Cardiac muscle cell (in vitro differentiated cells and primary cell): ENCODE data around the gene DYNLT1. TPM values are rescaled to one million over a fixed set of nuclear protein-coding genes. Genes with fewer than 3 reads are reported as not detected.

ENCODE experiments used
- DNase-seq, 2 donors: peaks; one replicate each; pipeline versions ENCODE4 v3.0.0 to v3.0.0-alpha.2; 2010 to 2017; ENCODE audit warnings: low read depth in 1 of 2, low spot score in 1 of 2
- H3K27ac ChIP-seq: fragments of 200-600 bp; sonication (generic); 2 replicates; pipeline ENCODE4 v1.5.1; 2016
- H3K27me3 ChIP-seq: fragments of 200-600 bp; sonication (generic); 2 replicates; pipeline ENCODE4 v1.6.0; 2016; ENCODE audit warnings: control low read depth
- H3K36me3 ChIP-seq: fragments of 200-600 bp; sonication (generic); 2 replicates; pipeline ENCODE4 v1.5.1; 2016; ENCODE audit warnings: control low read depth
- H3K4me1 ChIP-seq: fragments of 200-600 bp; sonication (generic); 2 replicates; pipeline ENCODE4 v1.8.1; 2017; ENCODE audit warnings: low read depth, mild to moderate bottlenecking, mixed run types
- H3K4me3 ChIP-seq: fragments of 200-600 bp; sonication (generic); 2 replicates; pipeline ENCODE4 v1.5.1; 2016; ENCODE audit warnings: mild to moderate bottlenecking
- H3K9me3 ChIP-seq: fragments of 200-600 bp; sonication (generic); 2 replicates; pipeline ENCODE4 v1.5.1; 2017; ENCODE audit warnings: low read depth, mild to moderate bottlenecking, control low read depth
- polyA plus RNA-seq: library from polyadenylated mRNA; unstranded; fragments of >200 nt; fragmentation: Nextera tagmentation; extraction: Ambion mirVana; gene quantifications from 2 replicates; pipeline ENCODE4 v1.2.1, GENCODE V29; 2016
- total RNA-seq: library from RNA; depleted of rRNA; stranded (reverse); fragments of >200 nt; gene quantifications from 2 replicates; pipeline ENCODE4 v1.2.3, GENCODE V29; 2016
- TF ChIP-seq, protein P1 (sequence below): IDR thresholded peaks from 2 replicates; pipeline ENCODE4 v1.5.1; 2012; ENCODE audit warnings: low read depth, mild to moderate bottlenecking, low read length

Gene DYNLT1
- total and polyA plus RNA-seq, 2 experiments from 2014 or later = 86.5 to 459 TPM

DNA sequence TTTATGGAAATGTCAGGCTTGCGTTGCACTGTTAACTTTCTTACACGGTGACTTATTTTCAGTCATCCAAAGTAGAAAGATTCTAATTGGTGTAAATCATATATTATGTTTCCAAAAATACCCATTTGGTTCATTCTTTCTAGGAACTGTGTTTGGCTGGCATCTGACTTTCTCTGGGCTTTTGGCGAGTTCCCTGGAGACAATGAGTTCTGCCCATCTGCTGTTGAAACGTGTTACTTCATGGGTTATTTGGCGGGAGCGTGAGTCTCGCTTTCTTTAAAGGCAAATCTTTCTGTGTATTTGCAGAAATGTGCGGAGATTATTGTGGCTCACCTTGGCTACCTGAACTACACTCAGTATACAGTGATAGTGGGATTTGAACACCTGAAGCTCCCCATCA lies 55.2 kb downstream of the DYNLT1 start:
- no peak overlapping the region for H3K27ac ChIP-seq
- no peak for DNase-seq
- peaks cover 61% of the 10 kb centered on the region for H3K36me3 ChIP-seq
- TF ChIP-seq, protein P1, sequence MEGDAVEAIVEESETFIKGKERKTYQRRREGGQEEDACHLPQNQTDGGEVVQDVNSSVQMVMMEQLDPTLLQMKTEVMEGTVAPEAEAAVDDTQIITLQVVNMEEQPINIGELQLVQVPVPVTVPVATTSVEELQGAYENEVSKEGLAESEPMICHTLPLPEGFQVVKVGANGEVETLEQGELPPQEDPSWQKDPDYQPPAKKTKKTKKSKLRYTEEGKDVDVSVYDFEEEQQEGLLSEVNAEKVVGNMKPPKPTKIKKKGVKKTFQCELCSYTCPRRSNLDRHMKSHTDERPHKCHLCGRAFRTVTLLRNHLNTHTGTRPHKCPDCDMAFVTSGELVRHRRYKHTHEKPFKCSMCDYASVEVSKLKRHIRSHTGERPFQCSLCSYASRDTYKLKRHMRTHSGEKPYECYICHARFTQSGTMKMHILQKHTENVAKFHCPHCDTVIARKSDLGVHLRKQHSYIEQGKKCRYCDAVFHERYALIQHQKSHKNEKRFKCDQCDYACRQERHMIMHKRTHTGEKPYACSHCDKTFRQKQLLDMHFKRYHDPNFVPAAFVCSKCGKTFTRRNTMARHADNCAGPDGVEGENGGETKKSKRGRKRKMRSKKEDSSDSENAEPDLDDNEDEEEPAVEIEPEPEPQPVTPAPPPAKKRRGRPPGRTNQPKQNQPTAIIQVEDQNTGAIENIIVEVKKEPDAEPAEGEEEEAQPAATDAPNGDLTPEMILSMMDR = no peak
- H3K4me3 ChIP-seq = no peak overlapping the region
- no peaks in the 10 kb centered on the region for H3K9me3 ChIP-seq
- no peaks in the 10 kb centered on the region for H3K27me3 ChIP-seq
- H3K4me1 ChIP-seq = no peaks in the 10 kb centered on the region

DNA sequence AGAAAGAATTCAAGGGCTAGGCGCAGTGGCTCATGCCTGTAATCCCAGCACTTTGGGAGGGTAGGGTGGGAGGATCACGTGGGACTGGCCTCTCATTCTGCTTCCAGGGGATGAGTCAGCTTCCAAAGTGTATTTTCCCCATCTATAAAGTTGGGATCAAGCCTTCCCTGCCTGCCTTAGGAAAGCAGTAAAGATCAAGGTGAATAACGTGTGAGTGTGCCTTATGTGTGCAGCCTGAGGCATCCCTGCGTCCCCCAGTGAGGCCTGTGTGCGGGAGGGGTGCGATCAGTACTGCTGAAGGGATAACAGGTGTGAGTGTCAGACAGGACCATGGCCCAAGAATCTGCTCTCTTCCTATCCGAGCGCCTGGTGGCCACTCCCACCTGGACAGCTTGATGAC lies 57.9 kb downstream of the DYNLT1 start:
- DNase-seq = no peak
- Histone ChIP-seq H3K9me3 (no peaks in the 10 kb centered on the region), H3K4me1 (no peaks in the 10 kb centered on the region), H3K27me3 (no peaks in the 10 kb centered on the region), H3K36me3 (peaks cover 42% of the 10 kb centered on the region), H3K27ac (no peak overlapping the region), H3K4me3 (no peak overlapping the region)
- TF ChIP-seq, protein P1 = no peak

Other genes with a start within 250 kb of the DYNLT1 start
- 18.5 and 21.0 TPM in 2 replicates for gene TMEM181, start 84.7 kb downstream of the DYNLT1 start, total RNA-seq
- 17.9 and 25.0 TPM in 2 replicates for gene TMEM181, start 84.7 kb downstream of the DYNLT1 start, polyA plus RNA-seq
- 6.7 and 9.9 TPM in 2 replicates for gene SYTL3, start 5.3 kb upstream of the DYNLT1 start, total RNA-seq
- gene SYTL3, start 5.3 kb upstream of the DYNLT1 start, polyA plus RNA-seq = 11.4 and 15.9 TPM in 2 replicates
- gene EZR, start 174.6 kb upstream of the DYNLT1 start, total RNA-seq = 356 and 401 TPM in 2 replicates
- 375 and 448 TPM in 2 replicates for gene EZR, start 174.6 kb upstream of the DYNLT1 start, polyA plus RNA-seq